HG03064 (cell line): ENCODE data around the gene FAM3A.

Experiments
- ATAC-seq: cut with Tn5 transposase; IDR thresholded peaks from one replicate; pipeline ENCODE4 v1.9.1; 2021; ENCODE audit warnings: low read depth; ENCODE audit not compliant: unreplicated experiment

The FAM3A gene

GRCh38 chrX:154464806-154465365, 51.1 kb downstream of the FAM3A start:
- ATAC-seq: no peak

DNA sequence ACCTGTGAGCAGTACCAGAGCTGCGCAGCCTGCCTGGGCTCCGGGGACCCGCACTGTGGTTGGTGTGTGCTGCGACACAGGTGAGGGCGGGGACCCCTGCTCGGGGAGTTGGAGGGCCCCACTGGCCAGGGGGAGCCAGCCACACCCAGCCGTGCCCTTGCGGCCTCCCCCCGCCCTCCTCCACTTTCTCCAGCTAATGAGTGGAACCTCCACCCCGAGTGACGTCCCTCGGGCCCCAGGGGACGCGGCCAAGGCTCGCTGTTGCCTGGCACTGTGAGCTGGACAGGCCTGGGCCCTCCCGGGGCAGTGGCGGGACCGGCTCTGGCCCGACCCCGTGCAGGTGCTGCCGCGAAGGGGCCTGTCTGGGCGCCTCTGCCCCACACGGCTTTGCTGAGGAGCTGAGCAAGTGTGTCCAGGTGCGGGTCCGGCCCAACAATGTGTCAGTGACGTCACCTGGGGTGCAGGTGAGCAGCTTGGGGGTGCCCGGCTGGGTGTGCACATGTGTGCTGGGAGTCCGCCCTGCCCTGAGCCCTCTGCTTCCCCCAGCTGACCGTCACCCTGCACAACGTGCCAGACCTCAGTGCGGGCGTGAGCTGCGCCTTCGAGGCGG, 52.3 kb downstream of the FAM3A start:
- no peak for ATAC-seq

GRCh38 chrX:154462396-154462795, 53.6 kb downstream of the FAM3A start:
- ATAC-seq: no peak

GRCh38 chrX:154460326-154460725, 55.7 kb downstream of the FAM3A start:
- no peak for ATAC-seq

DNA sequence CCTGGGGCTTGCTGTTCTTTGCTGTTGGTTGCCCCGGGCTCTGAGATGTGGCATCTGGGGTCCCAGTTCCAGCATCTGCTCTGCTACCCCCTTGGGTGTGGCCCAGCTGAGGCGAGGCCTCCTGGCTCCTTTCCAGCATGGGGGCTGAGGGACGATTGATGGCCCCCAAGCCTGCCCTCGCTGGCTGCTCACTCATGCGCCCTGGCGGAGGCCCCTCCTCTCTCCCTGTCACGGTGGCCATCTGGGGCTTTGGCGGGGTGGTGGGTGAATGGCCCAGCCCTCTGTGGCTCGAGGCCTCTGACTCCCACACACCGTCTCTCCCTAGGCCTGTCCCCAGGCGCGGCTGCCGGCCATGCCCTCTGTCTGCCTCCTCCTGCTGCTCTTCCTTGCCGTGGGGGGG, 56.2 kb downstream of the FAM3A start:
- ATAC-seq: no peak

- no peak for ATAC-seq
Observed at GRCh38 chrX:154458954-154459778, 56.9 kb downstream of the FAM3A start.

GRCh38 chrX:154458116-154458953, 57.7 kb downstream of the FAM3A start, which contains the start of gene PLXNA3:
Gene PLXNA3 (plus strand): TSS chrX:154458281. CDS start chrX:154460184, 1,903 bp downstream.
- peak; percentile 48 for ATAC-seq

DNA sequence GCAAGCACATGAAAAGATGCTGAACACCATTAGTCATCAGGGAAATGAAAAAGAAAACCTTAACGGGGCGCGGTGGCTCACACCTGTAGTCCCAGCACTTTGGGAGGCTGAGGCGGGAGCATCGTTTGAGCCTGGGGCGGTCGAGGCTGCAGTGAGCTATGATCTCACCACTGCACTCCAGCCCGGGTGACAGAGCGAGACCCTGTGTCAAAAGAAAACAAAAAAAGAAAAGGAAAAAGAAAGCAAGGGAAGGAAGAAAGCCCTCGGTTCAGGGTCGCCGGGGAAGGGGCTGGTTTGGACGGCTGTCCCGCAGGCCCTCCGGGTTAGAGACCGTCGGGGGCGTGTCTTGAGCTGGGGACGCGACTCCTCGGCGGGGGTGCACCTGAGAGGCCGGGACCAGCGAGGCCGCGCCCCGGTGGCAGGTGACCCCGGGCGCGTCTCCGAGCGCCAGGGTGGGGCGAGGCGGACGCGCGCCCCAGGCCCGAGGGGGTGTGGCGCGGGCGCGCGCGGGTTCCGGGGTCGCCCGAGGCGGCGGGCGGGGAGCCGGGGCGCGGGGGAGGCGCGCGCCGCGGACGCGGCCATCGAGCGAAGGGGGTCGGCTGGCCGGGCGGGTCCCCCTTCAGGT, 58.4 kb downstream of the FAM3A start:
- ATAC-seq: peak; percentile 49
